ENCODE data around the gene RBM12.

Gene RBM12

DNA sequence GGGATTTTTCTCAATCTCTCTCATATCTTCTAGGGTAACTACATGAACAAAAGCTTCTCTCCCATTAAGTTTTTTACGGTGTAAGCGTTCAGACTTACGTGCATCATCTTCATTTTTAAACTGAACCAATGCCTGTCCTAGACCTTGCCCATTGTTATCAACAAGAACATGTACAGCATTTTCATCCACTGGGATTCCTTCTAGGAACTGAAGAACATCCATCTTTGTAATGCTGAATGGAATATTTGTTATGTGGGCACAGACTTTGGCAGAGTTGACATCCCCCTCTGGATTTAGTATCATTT is 11.3 kb downstream of the RBM12 start:
- DNase-seq: no peak

DNA sequence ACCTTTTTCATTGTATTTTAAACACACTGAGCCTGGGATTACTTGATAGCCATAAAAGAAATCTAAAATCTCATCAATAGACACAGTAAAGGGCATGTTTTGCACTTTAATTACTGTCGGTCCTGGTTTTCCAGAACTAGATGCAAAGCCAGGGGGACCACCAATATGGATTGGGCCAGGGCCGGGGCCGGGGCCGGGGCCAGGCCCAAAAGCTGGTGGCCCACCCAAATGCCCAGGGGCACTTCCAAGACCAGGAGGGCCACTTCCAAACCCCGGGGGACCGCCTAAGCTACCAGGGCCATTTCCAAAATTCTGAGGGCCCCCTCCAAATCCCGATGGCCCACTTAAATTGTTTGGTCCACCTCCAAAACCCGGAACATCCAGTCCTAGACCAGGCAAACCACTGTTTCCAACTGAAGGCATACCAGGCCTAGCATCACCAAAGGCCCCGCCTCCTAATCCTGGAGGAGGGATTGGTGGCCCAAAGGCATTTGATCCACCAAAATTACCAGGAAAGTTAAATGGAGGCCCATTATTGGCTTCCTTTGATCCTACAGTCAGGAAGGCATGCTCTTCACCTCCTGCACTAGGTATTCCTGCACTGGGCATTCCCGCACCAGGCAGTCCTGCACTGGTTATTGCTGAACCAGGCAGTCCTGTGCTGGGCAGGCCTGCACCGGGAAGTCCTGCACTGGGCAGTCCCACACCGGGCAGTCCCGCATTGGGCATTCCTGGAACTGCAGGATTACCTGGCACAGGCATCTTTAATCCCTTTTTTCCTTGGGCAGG is 11.9 kb downstream of the RBM12 start:
- no peak for DNase-seq

GRCh38 chr20:35651958-35652357 is 12.7 kb downstream of the RBM12 start:
- no peak for DNase-seq

DNA sequence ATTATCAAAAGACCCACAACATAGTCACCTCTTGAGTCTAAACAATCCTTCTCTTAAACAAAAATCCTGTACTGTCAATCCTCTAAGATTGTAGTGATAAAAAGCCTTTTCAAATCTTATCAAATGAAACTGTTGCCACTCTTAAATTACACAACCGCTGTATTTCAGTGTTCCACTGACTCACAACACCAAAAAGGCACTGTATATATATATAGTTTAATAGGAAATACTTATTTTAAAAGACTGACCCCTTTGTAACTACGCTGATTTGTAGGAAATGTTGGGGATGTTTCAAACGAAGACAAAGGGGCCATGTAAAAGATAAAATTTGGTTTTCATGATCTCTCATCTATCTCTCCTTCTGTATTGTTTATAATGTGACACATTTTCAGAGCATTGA is 14.1 kb downstream of the RBM12 start:
- DNase-seq: no peak

- DNase-seq: no peak
Observed at GRCh38 chr20:35648836-35649235, 15.9 kb downstream of the RBM12 start.

GRCh38 chr20:35644806-35645205 is 19.9 kb downstream of the RBM12 start:
- no peak for DNase-seq

DNA sequence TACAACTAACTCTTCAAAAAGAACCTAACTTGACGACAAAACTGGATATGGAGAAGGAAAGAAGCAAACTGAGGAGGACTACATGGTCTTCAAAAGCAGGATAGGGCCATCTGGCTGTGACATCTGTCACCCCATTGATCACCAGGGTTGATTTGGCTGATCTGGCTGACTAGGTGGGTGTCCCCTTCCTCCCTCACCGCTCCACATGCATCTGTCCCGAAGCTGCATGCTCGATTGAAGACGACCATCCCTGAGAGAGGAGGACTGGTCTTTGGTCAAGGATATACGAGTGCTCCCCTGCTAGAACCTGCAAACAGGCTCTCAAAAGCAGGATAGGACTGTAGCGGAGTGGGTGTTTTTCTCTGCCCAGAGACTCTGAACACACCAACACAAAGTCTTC is 21.7 kb downstream of the RBM12 start:
- no peak for DNase-seq

DNA sequence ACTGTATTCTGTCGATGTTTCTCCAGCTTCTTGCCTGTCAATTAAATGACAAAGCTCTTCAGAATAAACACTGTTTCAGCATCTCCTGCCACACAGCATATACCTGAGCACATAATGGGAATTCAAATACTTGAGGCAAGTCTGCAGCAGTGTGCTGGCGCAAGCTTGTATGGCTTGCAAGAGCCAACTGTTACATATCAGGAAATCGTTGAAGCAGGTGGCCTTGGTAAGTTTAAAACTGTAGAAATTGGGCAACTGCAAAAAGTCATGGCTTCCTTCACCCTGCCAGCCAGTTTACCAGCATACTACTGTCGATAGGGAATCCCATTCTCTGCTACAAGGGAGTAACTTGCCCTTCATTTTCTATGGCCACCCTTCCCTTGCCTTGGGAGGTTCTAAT is 23.0 kb downstream of the RBM12 start:
- no peak for DNase-seq

- no peak for DNase-seq
Observed at GRCh38 chr20:35640724-35641123, 24.0 kb downstream of the RBM12 start.

DNA sequence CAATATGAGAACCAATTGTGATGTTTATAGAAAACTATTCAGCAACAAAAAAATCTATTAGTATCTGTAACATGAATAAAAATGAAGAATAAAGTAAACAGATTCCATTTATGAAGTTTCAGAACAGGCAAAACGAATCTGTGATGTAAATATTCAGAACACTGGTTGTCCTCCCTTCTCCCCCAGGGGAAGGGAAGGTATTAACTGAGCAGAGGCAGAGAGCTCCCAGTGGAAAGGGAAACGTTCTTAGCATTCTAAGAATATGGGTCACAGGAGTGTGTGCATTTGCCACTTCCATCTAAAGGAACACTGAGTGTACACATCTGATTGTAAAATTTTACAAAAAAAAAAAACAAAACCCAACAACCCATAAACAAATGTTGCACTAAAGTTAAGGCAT is 25.9 kb downstream of the RBM12 start:
- no peak for DNase-seq

GRCh38 chr20:35637276-35637675 is 27.4 kb downstream of the RBM12 start:
- no peak for DNase-seq

- no peak for DNase-seq
Observed at GRCh38 chr20:35636095-35636494, 28.6 kb downstream of the RBM12 start.

DNA sequence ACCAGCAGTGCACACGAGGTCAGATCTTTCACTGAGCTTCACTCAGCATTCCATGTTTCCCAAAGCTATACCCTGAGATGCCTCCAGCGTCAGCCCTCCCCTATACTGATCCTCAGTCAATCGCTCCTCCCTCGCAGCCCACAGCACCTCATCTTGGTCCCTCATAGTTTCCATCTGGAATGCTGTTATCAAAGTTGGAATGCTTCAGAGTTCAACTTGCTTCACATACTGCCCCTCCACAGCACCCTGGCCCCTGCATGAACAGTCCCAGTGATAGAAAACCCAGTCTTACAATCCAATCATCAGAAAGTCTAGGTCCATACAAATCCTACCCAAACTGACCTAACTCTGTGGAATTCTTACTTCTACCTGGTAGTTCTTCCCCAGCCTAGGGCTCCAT is 29.0 kb downstream of the RBM12 start:
- no peak for DNase-seq

DNA sequence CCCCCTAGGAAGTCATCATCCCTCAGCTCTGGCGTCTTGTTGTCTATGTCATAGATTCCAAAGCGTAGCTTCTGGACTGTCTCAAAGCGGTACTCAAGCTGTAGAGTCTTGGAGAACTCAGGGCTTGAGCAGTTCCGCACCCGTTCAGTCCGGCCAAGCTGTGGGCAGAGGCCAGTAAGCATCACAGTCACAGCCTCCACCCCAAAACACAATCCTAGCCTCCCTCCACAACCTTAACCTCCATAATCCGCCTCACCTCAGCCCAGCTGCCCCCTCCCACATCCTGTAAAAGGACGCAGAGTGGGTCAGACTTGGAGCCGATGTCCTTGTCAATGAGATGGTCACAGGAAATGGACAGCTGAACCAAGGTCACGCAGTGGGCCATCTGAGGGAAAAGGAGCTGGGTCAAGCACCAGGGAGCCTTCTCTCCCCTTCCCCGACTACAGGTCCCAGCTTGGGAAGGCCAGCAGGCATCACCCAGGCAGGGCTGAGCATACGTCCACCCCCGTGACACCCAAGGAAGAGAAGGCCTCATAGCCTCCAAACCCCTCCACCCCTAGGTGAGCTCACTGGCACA is 32.1 kb downstream of the RBM12 start:
- no peak for DNase-seq

GRCh38 chr20:35630636-35631035 is 34.1 kb downstream of the RBM12 start:
- DNase-seq: no peak

DNA sequence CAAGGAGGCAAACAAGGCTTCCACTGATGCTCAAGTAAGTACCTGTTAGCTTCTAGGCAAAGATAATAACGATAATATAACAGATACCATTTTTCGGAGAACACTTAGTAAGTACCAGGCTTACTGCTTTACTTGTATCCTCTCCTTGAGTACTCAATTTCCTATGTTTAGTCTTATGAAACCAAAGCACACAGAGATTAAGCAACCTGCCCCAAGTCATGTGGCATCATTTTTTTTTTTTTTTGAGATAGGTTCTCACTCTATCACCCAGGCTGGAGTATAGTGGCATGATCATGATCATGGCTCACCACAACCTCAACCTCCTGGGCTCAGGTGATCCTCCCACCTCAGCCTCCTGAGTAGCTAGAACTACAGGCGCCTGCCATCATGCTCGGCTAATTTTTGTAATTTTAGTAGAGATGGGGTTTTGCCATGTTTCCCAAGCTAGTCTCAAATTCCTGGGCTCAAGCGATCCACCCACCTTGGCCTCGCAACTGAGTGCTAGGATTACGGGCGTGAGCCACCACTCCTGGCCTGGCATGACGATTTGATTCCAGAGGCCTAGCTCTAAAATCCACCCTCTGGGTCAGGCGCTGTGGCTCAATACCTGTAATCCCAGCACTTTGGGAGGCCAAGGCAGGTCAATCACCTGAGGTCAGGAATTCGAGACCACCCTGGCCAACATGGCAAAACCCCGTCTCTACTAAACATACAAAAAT is 35.1 kb downstream of the RBM12 start:
- no peak for DNase-seq

DNA sequence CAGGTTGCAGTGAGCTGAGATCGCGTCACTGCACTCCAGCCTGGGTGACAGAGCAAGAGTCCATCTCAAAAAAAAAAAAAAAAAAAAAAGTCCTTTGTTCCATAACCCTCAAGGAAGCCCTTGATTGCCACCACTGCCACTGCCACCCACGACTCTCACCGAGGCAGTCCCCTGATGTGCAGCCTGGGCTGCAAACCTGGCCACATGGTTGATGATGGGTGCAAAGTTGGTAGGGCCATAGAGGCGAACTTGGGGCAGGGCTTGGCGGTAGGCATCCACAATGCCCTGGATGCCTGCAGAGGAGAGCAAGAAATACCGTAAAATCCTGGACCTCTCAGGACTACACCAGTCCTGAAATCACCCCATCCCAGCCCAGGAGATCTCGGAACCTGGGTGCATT is 37.6 kb downstream of the RBM12 start:
- DNase-seq: no peak

DNA sequence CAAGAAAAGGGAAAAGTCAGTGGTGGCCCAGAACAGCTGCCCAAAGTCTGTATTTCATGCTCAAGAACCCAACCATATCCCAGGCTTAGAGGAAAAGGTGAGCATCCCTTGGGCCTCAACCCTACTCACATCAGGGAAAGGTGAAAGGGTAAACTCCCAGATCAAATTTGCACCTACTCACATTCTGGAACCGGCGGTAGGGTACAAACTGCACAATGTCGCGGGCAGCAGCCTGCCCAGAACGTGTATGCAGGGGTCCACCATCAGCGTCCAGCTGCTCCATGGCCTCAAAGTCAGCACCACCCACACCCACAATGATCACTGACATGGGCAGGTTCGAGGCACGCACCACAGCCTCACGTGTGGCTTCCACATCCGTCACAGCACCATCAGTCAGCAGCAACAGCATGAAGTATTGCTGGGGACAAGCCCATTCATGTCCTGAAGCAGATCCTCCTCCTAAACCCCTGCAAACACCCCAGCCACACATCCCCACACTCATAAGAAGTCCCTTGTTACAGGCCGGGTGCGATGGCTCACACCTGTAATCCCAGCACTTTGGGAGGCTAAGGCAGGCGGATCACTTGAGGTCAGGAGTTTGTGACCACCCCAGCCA is 38.2 kb downstream of the RBM12 start:
- DNase-seq: no peak

DNA sequence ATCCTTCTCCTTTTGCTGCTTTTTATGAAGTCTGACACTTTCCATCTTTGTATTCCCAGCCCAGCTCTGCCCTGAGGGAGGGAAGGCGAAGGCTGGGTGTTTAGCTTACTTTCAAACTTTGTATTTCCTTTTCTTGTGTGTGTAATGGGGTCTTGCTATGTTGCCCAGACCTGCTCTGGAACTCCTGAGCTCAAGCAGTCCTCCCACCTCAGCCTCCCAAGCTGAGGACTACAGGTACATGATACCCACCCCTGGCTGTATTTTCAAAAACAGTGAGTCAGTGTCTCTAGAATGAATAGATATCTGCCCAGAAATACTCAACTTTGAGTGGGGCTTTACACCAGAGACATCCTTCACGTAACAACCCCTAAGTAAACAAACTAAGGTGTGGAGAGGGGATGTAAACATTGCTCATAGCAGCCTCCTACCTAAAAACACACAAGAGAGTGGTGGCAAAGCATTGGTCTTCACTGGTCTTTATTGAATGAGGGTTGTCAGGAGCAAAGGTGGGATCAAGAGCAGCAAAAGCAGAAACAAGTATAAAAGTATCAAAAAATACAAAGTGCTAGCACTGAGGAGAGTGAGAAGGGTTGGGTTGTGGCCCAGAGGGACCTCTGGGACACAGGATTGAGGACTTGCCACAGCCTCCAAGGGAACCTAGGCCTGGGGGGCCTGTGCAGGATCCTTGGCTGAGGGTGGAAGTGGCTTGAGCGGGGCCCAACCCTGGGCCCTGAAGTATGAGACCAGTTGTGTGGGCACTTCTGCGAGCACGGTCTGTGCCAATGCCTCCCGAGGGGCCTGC is 38.9 kb downstream of the RBM12 start:
- DNase-seq: no peak

GRCh38 chr20:35621560-35621946 is 43.1 kb downstream of the RBM12 start:
- DNase-seq: no peak

GRCh38 chr20:35620818-35621559 is 43.7 kb downstream of the RBM12 start:
- DNase-seq: no peak
